ENCODE data around the gene HGFAC. TPM values are rescaled to one million over a fixed set of nuclear protein-coding genes. Genes with fewer than 3 reads are reported as not detected.

The HGFAC gene
- total and polyA plus RNA-seq, 8 donors, result 0.50 to 3.4 (median 1.2) TPM; not detected in 5

GRCh38 chr4:3422241-3422801, 19.4 kb upstream of the HGFAC start:
- Histone ChIP-seq H3K27ac (no peak overlapping the region), H3K27me3 (no peaks in the 10 kb centered on the region), H3K4me3 (no peak overlapping the region), H3K4me1 (no peaks in the 10 kb centered on the region), H3K36me3 (peaks cover 18 to 89% (median 75%) of the 10 kb centered on the region in 4 donors), H3K9me3 (no peaks in the 10 kb centered on the region)
- intact Hi-C loops (cut with DNase I; ENCODE audit: low total_unique reads), result no loop called here
- DNase-seq, result no peak
- TF ChIP-seq CTCF (IDR thresholded peaks at IDR 0.05) (no peak), POLR2AphosphoS5 (IDR thresholded peaks at IDR 0.05) (no peak), POLR2A (IDR thresholded peaks at IDR 0.05) (no peak), EP300 (IDR thresholded peaks at IDR 0.05) (no peak)
- WGBS, 5 donors, result 87 to 92% (median 88%) methylated on average over 10 to 29 of the region's 29 CpGs

- H3K36me3 ChIP-seq, result peaks cover 16 to 89% (median 71%) of the 10 kb centered on the region in 4 donors
- no peak overlapping the region for H3K4me3 ChIP-seq
- WGBS, 5 donors, result 87 to 95% (median 93%) methylated on average over 11 to 19 of the region's 19 CpGs
- TF ChIP-seq CTCF (IDR thresholded peaks at IDR 0.05) (no peak), POLR2AphosphoS5 (IDR thresholded peaks at IDR 0.05) (no peak), POLR2A (IDR thresholded peaks at IDR 0.05) (no peak), EP300 (IDR thresholded peaks at IDR 0.05) (no peak)
- H3K9me3 ChIP-seq, result no peaks in the 10 kb centered on the region
- H3K27ac ChIP-seq, result no peak overlapping the region
- no peaks in the 10 kb centered on the region for H3K4me1 ChIP-seq
- intact Hi-C loops (cut with DNase I; ENCODE audit: low total_unique reads), result no loop called here
- no peak for DNase-seq
- no peaks in the 10 kb centered on the region for H3K27me3 ChIP-seq
Observed at GRCh38 chr4:3422808-3423297, 18.9 kb upstream of the HGFAC start.

- no peak for TF ChIP-seq CTCF (IDR thresholded peaks at IDR 0.05)
- no peak for TF ChIP-seq EP300 (IDR thresholded peaks at IDR 0.05)
- no peak for TF ChIP-seq POLR2A (IDR thresholded peaks at IDR 0.05)
- no peak for TF ChIP-seq POLR2AphosphoS5 (IDR thresholded peaks at IDR 0.05)
- no peak overlapping the region for H3K27ac ChIP-seq
- DNase-seq, result no peak
- no peak overlapping the region for H3K4me3 ChIP-seq
- no peaks in the 10 kb centered on the region for H3K4me1 ChIP-seq
- no peaks in the 10 kb centered on the region for H3K9me3 ChIP-seq
- H3K27me3 ChIP-seq, result no peaks in the 10 kb centered on the region
- WGBS, 5 donors, result 91 to 96% (median 93%) methylated on average over 10 to 16 of the region's 16 CpGs
- intact Hi-C loops (cut with DNase I; ENCODE audit: low total_unique reads), result no loop called here
- peaks cover 16 to 89% (median 71%) of the 10 kb centered on the region in 4 donors for H3K36me3 ChIP-seq
Observed at GRCh38 chr4:3423406-3423805, 18.4 kb upstream of the HGFAC start.

GRCh38 chr4:3423952-3424351, 17.8 kb upstream of the HGFAC start:
- Histone ChIP-seq H3K4me3 (no peak overlapping the region), H3K9me3 (no peaks in the 10 kb centered on the region), H3K4me1 (no peaks in the 10 kb centered on the region), H3K27me3 (no peaks in the 10 kb centered on the region), H3K27ac (no peak overlapping the region), H3K36me3 (peaks cover 16 to 92% (median 73%) of the 10 kb centered on the region in 4 donors)
- intact Hi-C loops (cut with DNase I; ENCODE audit: low total_unique reads), result no loop called here
- TF ChIP-seq POLR2A (IDR thresholded peaks at IDR 0.05), result no peak
- no peak for TF ChIP-seq EP300 (IDR thresholded peaks at IDR 0.05)
- TF ChIP-seq CTCF (IDR thresholded peaks at IDR 0.05), result no peak
- no peak for TF ChIP-seq POLR2AphosphoS5 (IDR thresholded peaks at IDR 0.05)
- 91 to 97% (median 95%) methylated on average over 13 of the region's 13 CpGs for WGBS, 5 donors
- DNase-seq, result no peak
